ENCODE results near the gene CEPT1.

DNA sequence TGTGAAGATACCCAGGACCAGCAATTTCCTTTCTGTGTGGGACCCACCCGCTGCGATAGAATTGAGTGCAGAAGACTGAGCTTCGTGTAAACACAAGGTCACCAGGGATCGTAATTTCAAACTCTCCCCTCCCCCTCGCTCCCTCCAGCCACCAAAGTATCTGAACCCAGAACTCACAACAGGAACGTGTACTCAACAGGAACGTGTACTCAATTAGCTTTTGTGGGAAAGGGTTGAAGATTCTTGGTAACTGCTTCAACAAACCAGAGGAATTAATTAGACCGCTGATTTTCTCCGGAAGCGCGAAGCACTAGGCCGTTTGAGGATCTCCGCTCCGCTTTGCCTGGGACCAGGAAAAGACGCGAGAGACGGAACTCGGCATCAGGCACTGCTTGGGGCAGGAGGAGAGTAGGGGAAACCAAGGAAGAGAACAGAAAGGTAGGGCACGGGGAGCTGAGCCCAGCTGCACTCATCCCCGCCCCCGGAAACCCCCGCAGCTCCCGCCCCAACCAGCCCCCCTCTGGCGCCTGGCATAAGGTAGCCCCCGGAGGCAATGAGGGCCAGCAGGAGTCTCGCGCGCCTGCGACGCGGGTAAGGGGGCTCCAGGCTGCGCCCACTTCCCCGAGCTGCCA is 583 bp upstream of the CEPT1 start:
- TF ChIP-seq, protein P1, sequence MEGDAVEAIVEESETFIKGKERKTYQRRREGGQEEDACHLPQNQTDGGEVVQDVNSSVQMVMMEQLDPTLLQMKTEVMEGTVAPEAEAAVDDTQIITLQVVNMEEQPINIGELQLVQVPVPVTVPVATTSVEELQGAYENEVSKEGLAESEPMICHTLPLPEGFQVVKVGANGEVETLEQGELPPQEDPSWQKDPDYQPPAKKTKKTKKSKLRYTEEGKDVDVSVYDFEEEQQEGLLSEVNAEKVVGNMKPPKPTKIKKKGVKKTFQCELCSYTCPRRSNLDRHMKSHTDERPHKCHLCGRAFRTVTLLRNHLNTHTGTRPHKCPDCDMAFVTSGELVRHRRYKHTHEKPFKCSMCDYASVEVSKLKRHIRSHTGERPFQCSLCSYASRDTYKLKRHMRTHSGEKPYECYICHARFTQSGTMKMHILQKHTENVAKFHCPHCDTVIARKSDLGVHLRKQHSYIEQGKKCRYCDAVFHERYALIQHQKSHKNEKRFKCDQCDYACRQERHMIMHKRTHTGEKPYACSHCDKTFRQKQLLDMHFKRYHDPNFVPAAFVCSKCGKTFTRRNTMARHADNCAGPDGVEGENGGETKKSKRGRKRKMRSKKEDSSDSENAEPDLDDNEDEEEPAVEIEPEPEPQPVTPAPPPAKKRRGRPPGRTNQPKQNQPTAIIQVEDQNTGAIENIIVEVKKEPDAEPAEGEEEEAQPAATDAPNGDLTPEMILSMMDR (IDR thresholded peaks at IDR 0.05) = no peak
- TF ChIP-seq POLR2A (IDR thresholded peaks at IDR 0.05) = no peak

All from testis (tissue), 2 donors.